CD4-positive, alpha-beta T cell treated with Interleukin-21 for 1 hour (primary cell): ENCODE measurements around the gene ADAMTS17.
"Not testable (repeated sequence)": the region's sequence is repeated elsewhere in the genome, so short reads cannot be mapped to it uniquely, and the experiment has no call there.

Experiments
- DNase-seq: peaks from one replicate; pipeline ENCODE4 v3.0.0-alpha.2; 2020

ADAMTS17 gene

GRCh38 chr15:100341750-100342560 is at the start of gene ADAMTS17:
Gene ADAMTS17, minus strand, starts transcription at chr15:100341975. Its CDS starts 76 bp downstream, at chr15:100341899.
- peak; percentile 96 for DNase-seq

GRCh38 chr15:100385300-100386050 is 43.7 kb upstream of the ADAMTS17 start:
- no peak for DNase-seq

- DNase-seq, result no peak
These were observed 42.3 kb upstream of the ADAMTS17 start for GRCh38 chr15:100384108-100384410.

- peak; percentile 47 for DNase-seq
These were observed 41.7 kb upstream of the ADAMTS17 start for GRCh38 chr15:100383302-100384107.

GRCh38 chr15:100373942-100374341 is 32.2 kb upstream of the ADAMTS17 start:
- DNase-seq, result no peak

GRCh38 chr15:100373120-100373896 is 31.5 kb upstream of the ADAMTS17 start:
- DNase-seq, result no peak

GRCh38 chr15:100372739-100373119 is 31.0 kb upstream of the ADAMTS17 start:
- no peak for DNase-seq

- no peak for DNase-seq
These were observed 13.6 kb upstream of the ADAMTS17 start for GRCh38 chr15:100355342-100355741.

GRCh38 chr15:100353449-100353848 is 11.7 kb upstream of the ADAMTS17 start:
- DNase-seq, result no peak

GRCh38 chr15:100350434-100351226 is 8.9 kb upstream of the ADAMTS17 start:
- no peak for DNase-seq

GRCh38 chr15:100349696-100350433 is 8.1 kb upstream of the ADAMTS17 start:
- DNase-seq, result peak; percentile 90

GRCh38 chr15:100349321-100349695 is 7.5 kb upstream of the ADAMTS17 start:
- DNase-seq, result no peak

GRCh38 chr15:100348578-100348977 is 6.8 kb upstream of the ADAMTS17 start:
- DNase-seq, result no peak

- no peak for DNase-seq
These were observed 5.2 kb upstream of the ADAMTS17 start for GRCh38 chr15:100346866-100347512.

- DNase-seq, result no peak
These were observed 3.7 kb upstream of the ADAMTS17 start for GRCh38 chr15:100345438-100345837.

- no peak for DNase-seq
These were observed 1.5 kb upstream of the ADAMTS17 start for GRCh38 chr15:100343251-100343650.

- DNase-seq, result peak; percentile 25
These were observed 481 bp downstream of the ADAMTS17 start for GRCh38 chr15:100341239-100341749.

- DNase-seq, result no peak
These were observed 995 bp downstream of the ADAMTS17 start for GRCh38 chr15:100340721-100341238.

GRCh38 chr15:100339999-100340398 is 1.8 kb downstream of the ADAMTS17 start:
- DNase-seq, result no peak

- not testable (repeated sequence) for DNase-seq
These were observed 2.3 kb downstream of the ADAMTS17 start for GRCh38 chr15:100339451-100339850.
